ENCODE measurements around the gene TSPAN4. TPM values are rescaled to one million over a fixed set of nuclear protein-coding genes. Genes with fewer than 3 reads are reported as not detected.

Gene TSPAN4
- total RNA-seq, 4 donors from 2014 or later, result 14.4 to 34.8 (median 21.5) TPM

- ATAC-seq, result no peak
- Histone ChIP-seq H3K4me1 (peaks cover under 1 to 2% of the 10 kb centered on the region in 2 donors), H3K9me3 (no peaks in the 10 kb centered on the region), H3K27me3 (no peaks in the 10 kb centered on the region), H3K36me3 (peaks cover 0 to 53% of the 10 kb centered on the region in 2 donors), H3K27ac (no peak overlapping the region), H3K4me3 (no peak overlapping the region)
- DNase-seq, result no peak
- in situ Hi-C loops (cut with MboI; ENCODE audit: low sequenced_read_pairs in 4 of 4), result no loop called here
- TF ChIP-seq CTCF (IDR thresholded peaks at IDR 0.05 in 4 of 5, conservative IDR thresholded peaks at IDR 0.05 in 1 of 5) (no peak), POLR2A (IDR thresholded peaks at IDR 0.05) (no peak)
- intact Hi-C loops (cut with DNase I; ENCODE audit: low total_unique reads), result no loop called here
Observed at GRCh38 chr11:904380-904779, 61.7 kb downstream of the TSPAN4 start.

GRCh38 chr11:905952-906351, 63.3 kb downstream of the TSPAN4 start:
- DNase-seq (no peak), ATAC-seq (no peak)
- TF ChIP-seq CTCF (IDR thresholded peaks at IDR 0.05 in 4 of 5, conservative IDR thresholded peaks at IDR 0.05 in 1 of 5), result no peak
- TF ChIP-seq POLR2A (IDR thresholded peaks at IDR 0.05), result no peak
- intact Hi-C loops (cut with DNase I; ENCODE audit: low total_unique reads), result no loop called here
- H3K27ac ChIP-seq, result no peak overlapping the region
- H3K27me3 ChIP-seq, result no peaks in the 10 kb centered on the region
- no peaks in the 10 kb centered on the region for H3K9me3 ChIP-seq
- H3K4me1 ChIP-seq, result peaks cover 7 to 9% of the 10 kb centered on the region in 2 donors
- H3K4me3 ChIP-seq, result no peak overlapping the region
- H3K36me3 ChIP-seq, result peaks cover 0 to 37% of the 10 kb centered on the region in 2 donors
- in situ Hi-C loops (cut with MboI; ENCODE audit: low sequenced_read_pairs in 4 of 4), result no loop called here

DNA sequence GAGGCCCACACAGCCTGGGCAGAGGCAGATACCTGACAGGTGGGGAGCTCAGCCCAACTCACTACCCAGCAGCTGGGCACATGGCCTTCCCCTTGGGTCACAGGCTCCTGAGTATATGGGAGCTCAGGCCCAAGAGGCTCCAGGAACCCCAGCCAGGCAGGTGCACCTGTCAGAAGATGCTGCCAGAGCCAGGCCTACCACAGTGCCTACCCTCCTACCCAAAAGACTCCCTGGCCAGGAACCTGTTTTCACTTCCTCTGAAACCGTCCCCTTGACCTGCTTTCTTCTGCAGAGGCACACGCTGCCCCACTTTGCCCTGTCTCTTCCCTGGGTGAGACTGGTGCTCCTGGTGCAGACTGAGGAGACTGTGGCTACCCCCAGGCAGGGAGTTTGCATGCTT, 65.0 kb downstream of the TSPAN4 start:
- DNase-seq (no peak), ATAC-seq (no peak)
- peaks cover 11 to 14% of the 10 kb centered on the region in 2 donors for H3K4me1 ChIP-seq
- H3K27me3 ChIP-seq, result no peaks in the 10 kb centered on the region
- in situ Hi-C loops (cut with MboI; ENCODE audit: low sequenced_read_pairs in 4 of 4) (no loop called here), intact Hi-C loops (cut with DNase I; ENCODE audit: low total_unique reads) (no loop called here)
- H3K27ac ChIP-seq, result no peak overlapping the region
- no peak overlapping the region for H3K4me3 ChIP-seq
- H3K36me3 ChIP-seq, result peaks cover 0 to 20% of the 10 kb centered on the region in 2 donors
- TF ChIP-seq POLR2A (IDR thresholded peaks at IDR 0.05) (no peak), CTCF (IDR thresholded peaks at IDR 0.05 in 4 of 5, conservative IDR thresholded peaks at IDR 0.05 in 1 of 5) (no peak)
- H3K9me3 ChIP-seq, result no peaks in the 10 kb centered on the region

- in situ Hi-C loops (cut with MboI; ENCODE audit: low sequenced_read_pairs in 4 of 4) (no loop called here), intact Hi-C loops (cut with DNase I; ENCODE audit: low total_unique reads) (no loop called here)
- Histone ChIP-seq H3K36me3 (peaks cover 0 to 14% of the 10 kb centered on the region in 2 donors), H3K9me3 (no peaks in the 10 kb centered on the region), H3K27me3 (no peaks in the 10 kb centered on the region), H3K4me3 (no peak overlapping the region), H3K4me1 (peaks cover 11 to 14% of the 10 kb centered on the region in 2 donors), H3K27ac (no peak overlapping the region)
- TF ChIP-seq POLR2A (IDR thresholded peaks at IDR 0.05), result no peak
- no peak for TF ChIP-seq CTCF (IDR thresholded peaks at IDR 0.05 in 4 of 5, conservative IDR thresholded peaks at IDR 0.05 in 1 of 5)
- DNase-seq (no peak), ATAC-seq (no peak)
Observed at GRCh38 chr11:908273-908672, 65.6 kb downstream of the TSPAN4 start.

DNA sequence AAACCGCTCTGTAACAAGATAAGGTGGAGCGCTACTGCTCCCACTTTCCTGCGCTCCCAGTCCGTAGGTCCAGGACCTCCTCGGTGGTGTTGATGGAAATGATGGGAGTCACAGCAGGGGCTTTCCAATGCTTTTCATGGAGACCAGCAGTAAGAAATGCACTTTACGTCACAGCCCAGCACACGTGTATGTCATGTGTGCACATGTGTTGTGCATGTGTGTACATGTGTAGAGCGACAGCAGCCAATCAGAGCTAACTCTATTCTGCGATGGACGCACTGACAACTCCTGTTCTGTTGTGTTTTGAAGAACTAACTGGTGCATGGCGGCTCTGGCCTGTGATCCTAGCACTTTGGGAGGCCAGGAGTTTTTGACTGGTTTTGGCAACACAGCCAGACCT, 66.8 kb downstream of the TSPAN4 start:
- Histone ChIP-seq H3K27ac (no peak overlapping the region), H3K36me3 (peaks cover 0 to 3% of the 10 kb centered on the region in 2 donors), H3K9me3 (no peaks in the 10 kb centered on the region), H3K4me1 (peaks cover 11 to 14% of the 10 kb centered on the region in 2 donors), H3K27me3 (no peaks in the 10 kb centered on the region), H3K4me3 (peak overlapping the region in 2 of 4 donors; percentile 88)
- no peak for TF ChIP-seq POLR2A (IDR thresholded peaks at IDR 0.05)
- TF ChIP-seq CTCF (IDR thresholded peaks at IDR 0.05 in 4 of 5, conservative IDR thresholded peaks at IDR 0.05 in 1 of 5), result no peak
- no peak for ATAC-seq
- no peak for DNase-seq
- intact Hi-C loops (cut with DNase I; ENCODE audit: low total_unique reads) (no loop called here), in situ Hi-C loops (cut with MboI; ENCODE audit: low sequenced_read_pairs in 4 of 4) (no loop called here)

Measured in gastrocnemius medialis (tissue), 4 donors.